Measurements from ENCODE around the gene CMTR1. TPM values are rescaled to one million over a fixed set of nuclear protein-coding genes. Genes with fewer than 3 reads are reported as not detected.

The CMTR1 gene
- total and polyA plus RNA-seq, 12 donors = 13.1 to 37.0 (median 33.1) TPM

DNA sequence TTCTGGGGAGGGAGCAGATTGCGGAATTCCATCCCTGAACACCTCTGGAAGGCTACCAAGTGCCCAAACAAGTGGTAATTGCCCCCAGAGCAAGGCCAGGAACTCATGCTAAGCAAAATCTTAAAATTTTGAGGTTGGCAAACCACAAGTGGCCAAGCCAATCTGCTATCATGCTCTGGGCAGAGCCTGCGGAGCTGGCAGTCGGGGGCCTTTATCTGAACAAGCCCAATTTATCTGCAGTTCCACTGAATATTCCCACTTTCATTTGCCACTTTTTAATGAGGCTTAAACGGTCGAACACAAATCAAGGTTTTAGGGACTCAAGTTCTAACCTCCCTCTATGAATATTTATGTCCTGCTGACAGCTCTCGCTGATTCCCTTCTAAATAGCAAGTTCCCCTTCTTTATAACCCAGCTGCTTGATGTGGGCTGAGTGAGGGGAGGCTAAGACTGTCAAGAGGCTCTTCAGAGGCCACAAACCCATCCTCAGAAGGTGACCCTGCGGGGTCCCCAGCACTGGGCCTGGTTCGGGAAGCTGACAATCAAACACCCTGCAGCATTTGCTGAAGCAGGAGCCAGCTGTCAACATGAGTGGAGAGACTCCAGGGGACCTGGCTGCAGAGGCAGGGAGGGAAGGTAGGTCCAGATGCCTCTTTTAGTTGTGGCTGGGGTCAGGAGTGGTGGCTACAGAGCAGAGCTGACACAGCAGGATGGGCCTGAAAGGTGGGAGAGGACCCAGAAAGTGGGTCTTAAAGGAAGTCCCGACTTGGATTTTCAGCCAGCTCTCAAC, 54.8 kb downstream of the CMTR1 start:
- peaks cover 3 to 47% (median 29%) of the 10 kb centered on the region in 9 donors for H3K4me1 ChIP-seq
- no peaks in the 10 kb centered on the region for H3K27me3 ChIP-seq
- ATAC-seq (no peak), DNase-seq (no peak)
- 65 to 70% methylated on average over 9 of the region's 9 CpGs for whole genome bisulfite sequencing, 2 donors
- no peak overlapping the region for H3K27ac ChIP-seq
- intact Hi-C loops (cut with DNase I) = loop anchor here in 2 of 10 donors (5.0 kb wide), 1 partner anchor 80 kb away; no protein-coding TSS in a partner anchor
- peaks cover 0 to 35% (median 9%) of the 10 kb centered on the region in 9 donors for H3K36me3 ChIP-seq
- H3K4me3 ChIP-seq = no peak overlapping the region
- TF ChIP-seq, protein P1, sequence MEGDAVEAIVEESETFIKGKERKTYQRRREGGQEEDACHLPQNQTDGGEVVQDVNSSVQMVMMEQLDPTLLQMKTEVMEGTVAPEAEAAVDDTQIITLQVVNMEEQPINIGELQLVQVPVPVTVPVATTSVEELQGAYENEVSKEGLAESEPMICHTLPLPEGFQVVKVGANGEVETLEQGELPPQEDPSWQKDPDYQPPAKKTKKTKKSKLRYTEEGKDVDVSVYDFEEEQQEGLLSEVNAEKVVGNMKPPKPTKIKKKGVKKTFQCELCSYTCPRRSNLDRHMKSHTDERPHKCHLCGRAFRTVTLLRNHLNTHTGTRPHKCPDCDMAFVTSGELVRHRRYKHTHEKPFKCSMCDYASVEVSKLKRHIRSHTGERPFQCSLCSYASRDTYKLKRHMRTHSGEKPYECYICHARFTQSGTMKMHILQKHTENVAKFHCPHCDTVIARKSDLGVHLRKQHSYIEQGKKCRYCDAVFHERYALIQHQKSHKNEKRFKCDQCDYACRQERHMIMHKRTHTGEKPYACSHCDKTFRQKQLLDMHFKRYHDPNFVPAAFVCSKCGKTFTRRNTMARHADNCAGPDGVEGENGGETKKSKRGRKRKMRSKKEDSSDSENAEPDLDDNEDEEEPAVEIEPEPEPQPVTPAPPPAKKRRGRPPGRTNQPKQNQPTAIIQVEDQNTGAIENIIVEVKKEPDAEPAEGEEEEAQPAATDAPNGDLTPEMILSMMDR (IDR thresholded peaks at IDR 0.05) = no peak
- H3K9me3 ChIP-seq = no peaks in the 10 kb centered on the region

DNA sequence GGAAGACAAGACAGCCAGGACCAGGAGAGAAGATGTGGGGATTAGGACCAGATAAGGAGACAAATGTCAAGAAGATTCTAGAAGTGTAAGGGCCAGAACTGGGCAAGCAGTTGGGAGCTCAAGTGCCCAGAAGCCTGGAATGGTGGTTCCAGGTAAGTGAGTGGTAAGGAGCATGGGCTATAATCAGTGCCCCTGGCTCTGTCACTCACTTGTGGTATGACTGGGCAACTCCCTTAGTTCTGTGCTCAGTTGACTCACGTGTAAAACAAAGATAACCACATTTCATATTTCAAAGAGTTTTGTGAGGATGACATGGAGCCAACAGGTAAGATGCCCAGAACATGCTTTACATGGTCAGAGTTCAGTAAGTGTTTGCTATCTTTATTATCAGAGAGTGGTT, 55.5 kb downstream of the CMTR1 start:
- Histone ChIP-seq H3K4me3 (no peak overlapping the region), H3K27me3 (no peaks in the 10 kb centered on the region), H3K9me3 (no peaks in the 10 kb centered on the region), H3K36me3 (peaks cover 0 to 29% (median 2%) of the 10 kb centered on the region in 9 donors), H3K4me1 (peaks cover 3 to 47% (median 29%) of the 10 kb centered on the region in 9 donors), H3K27ac (no peak overlapping the region)
- ATAC-seq (no peak), DNase-seq (no peak)
- TF ChIP-seq, protein P1 (IDR thresholded peaks at IDR 0.05) = no peak
- WGBS, 2 donors = 51 to 71% methylated on average over 1 of the region's 1 CpG
- intact Hi-C loops (cut with DNase I) = loop anchor here in 2 of 10 donors (5.0 kb wide), 1 partner anchor 79 kb away; no protein-coding TSS in a partner anchor

DNA sequence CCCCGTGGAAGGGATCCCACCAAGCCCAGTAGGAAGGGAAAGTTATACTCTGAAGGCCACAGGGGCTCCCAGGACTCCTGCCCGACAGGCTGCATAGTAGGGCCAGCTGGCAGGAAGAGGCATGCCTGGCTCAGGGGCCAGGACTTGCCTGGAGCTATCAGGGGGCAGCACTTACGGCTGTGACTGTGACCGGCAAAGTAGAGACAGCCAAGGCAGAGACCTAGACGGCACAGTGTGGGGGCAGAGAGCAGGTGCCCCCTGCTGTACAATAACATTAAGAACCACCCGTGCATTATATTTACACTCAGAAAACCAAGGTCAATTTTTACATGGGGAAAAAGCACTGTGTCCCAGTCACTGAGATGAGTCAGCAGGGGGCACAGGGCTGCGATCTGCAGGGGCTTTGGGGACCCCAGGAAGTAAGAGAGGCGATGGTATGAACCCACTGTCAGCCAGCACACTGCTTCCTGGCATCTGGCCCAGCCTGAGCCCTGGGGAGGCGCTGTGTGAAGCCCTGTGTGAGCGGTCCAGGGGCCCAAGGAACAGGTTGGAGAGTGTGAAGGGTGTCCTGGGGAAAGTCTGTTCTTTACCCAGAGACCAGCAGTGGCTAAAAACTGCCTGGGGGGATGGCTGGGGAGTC, 56.8 kb downstream of the CMTR1 start:
- Histone ChIP-seq H3K36me3 (peaks cover 0 to 19% (median 0%) of the 10 kb centered on the region in 9 donors), H3K9me3 (no peaks in the 10 kb centered on the region), H3K27me3 (no peaks in the 10 kb centered on the region), H3K27ac (peak overlapping the region in 2 of 10 donors; percentile 18 to 55), H3K4me3 (no peak overlapping the region), H3K4me1 (peaks cover 3 to 44% (median 29%) of the 10 kb centered on the region in 9 donors)
- intact Hi-C loops (cut with DNase I) = loop anchor here in 3 of 10 donors (5.0 kb wide), 2 partner anchors 77 to 202 kb away; no protein-coding TSS in a partner anchor
- peak in 7 of 8 donors; percentile 37 to 63 (median 61) for ATAC-seq
- 34 to 36% methylated on average over 10 of the region's 10 CpGs for WGBS, 2 donors
- DNase-seq = peak in 1 of 2 donors; percentile 39
- TF ChIP-seq, protein P1 (IDR thresholded peaks at IDR 0.05) = peak in 4 of 9 donors; percentile 22 to 34 (median 30)

DNA sequence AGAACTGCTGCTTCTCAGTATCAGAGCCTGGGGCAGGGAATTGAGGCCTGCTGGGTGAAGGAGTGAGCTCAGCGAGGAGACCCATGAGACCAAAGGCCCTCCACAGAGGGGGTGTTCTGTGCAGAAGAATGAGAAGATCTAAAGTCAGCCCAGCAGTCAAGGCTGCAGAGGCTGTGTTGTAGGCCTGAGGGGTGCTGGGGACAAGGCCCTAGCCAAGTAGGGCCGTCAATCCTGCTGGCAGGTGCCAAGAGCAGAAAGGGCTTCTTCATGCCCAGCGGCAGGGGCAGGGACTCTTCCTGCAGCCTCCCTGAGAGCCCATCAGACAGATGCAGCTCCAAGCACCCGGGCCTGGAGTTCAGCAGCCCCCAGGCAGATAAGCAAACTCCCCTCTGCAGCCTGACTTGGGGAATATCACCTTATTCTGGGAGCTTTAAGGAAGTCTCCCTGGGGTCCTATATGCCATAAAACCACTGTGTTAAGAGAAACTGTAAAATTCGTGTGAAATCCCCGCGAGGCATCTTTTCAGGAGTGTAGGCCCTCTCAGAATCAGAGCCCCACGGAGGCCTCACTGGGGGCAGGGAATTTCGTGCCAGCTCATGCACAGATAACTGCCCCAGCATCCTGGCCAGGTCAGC, 57.6 kb downstream of the CMTR1 start:
- DNase-seq = no peak
- TF ChIP-seq, protein P1 (IDR thresholded peaks at IDR 0.05) = no peak
- Histone ChIP-seq H3K27me3 (no peaks in the 10 kb centered on the region), H3K27ac (peak overlapping the region in 2 of 10 donors; percentile 13 to 24), H3K4me3 (no peak overlapping the region), H3K36me3 (peaks cover 0 to 10% (median 0%) of the 10 kb centered on the region in 9 donors), H3K4me1 (peaks cover 3 to 44% (median 29%) of the 10 kb centered on the region in 9 donors), H3K9me3 (no peaks in the 10 kb centered on the region)
- intact Hi-C loops (cut with DNase I) = loop anchor here in 1 of 10 donors (5.0 kb wide), 1 partner anchor 202 kb away; no protein-coding TSS in a partner anchor
- 64 to 73% methylated on average over 9 of the region's 9 CpGs for WGBS, 2 donors
- peak in 5 of 8 donors; percentile 9 to 40 (median 19) for ATAC-seq

Data from heart right ventricle (tissue), 16 donors.